K562 (cell line): ENCODE results near the gene PPP3CB. TPM values are rescaled to one million over a fixed set of nuclear protein-coding genes. Genes with fewer than 3 reads are reported as not detected.

Experiments used
- ARID1B ChIP-seq: fragments of 450-650 bp; IDR thresholded peaks from 2 replicates; pipeline ENCODE4 v1.6.1; 2016; ENCODE audit warnings: antibody characterized with exemption, mild to moderate bottlenecking, inconsistent platforms
- CC2D1A ChIP-seq: fragments of 450-650 bp; IDR thresholded peaks from 2 replicates; pipeline ENCODE4 v1.6.1; 2017; ENCODE audit warnings: mild to moderate bottlenecking
- CEBPB ChIP-seq: fragments of 450-650 bp; IDR thresholded peaks from 2 replicates; pipeline ENCODE4 v1.6.1; 2016; ENCODE audit warnings: missing genetic modification characterization, missing compliant biosample characterization
- DPF2 ChIP-seq: fragments of 450-650 bp; IDR thresholded peaks from 2 replicates; pipeline ENCODE4 v1.6.1; 2016
- ETV1 ChIP-seq: fragments of 450-650 bp; conservative IDR thresholded peaks from 2 replicates; pipeline ENCODE4 v1.6.1; 2016; ENCODE audit warnings: missing genetic modification characterization, control low read depth, low read depth, missing compliant biosample characterization
- ETV5 ChIP-seq: sonication (generic); formaldehyde crosslinking; IDR thresholded peaks from 2 replicates; pipeline ENCODE4 v1.4.0; 2020; ENCODE audit warnings: low read depth, mild to moderate bottlenecking, missing genetic modification reagents
- GABPB2 ChIP-seq: fragments of 250-450 bp; sonication (Bioruptor Pico); conservative IDR thresholded peaks from 2 replicates; pipeline ENCODE4 v1.5.1; 2021; ENCODE audit warnings: mild to moderate bottlenecking
- HCFC1 ChIP-seq: IDR thresholded peaks from 2 replicates; pipeline ENCODE4 v1.6.1; 2012; ENCODE audit warnings: low read depth, low read length, improper control_type of control experiment
- HDAC3 ChIP-seq: fragments of 450-650 bp; IDR thresholded peaks from 2 replicates; pipeline ENCODE4 v1.6.1; 2018; ENCODE audit warnings: borderline replicate concordance, mild to moderate bottlenecking, moderate library complexity; ENCODE audit not compliant: partially characterized antibody
- KDM4B ChIP-seq, 2 experiments: fragments of 450-650 bp in 1 of 2; sonication (generic) in 1 of 2; IDR thresholded peaks; 2 replicates each; pipeline ENCODE4 v1.6.1; 2016 to 2017; ENCODE audit warnings: borderline replicate concordance in 2 of 2, antibody characterized with exemption in 1 of 2, low read depth in 1 of 2, mild to moderate bottlenecking in 1 of 2
- MCM3 ChIP-seq: fragments of 450-650 bp; IDR thresholded peaks from 2 replicates; pipeline ENCODE4 v1.6.1; 2016
- NCOA6 ChIP-seq: fragments of 450-650 bp; IDR thresholded peaks from 2 replicates; pipeline ENCODE4 v1.6.1; 2017; ENCODE audit warnings: mild to moderate bottlenecking
- PHF20 ChIP-seq: fragments of 450-650 bp; IDR thresholded peaks from 2 replicates; pipeline ENCODE4 v1.6.1; 2018; ENCODE audit not compliant: partially characterized antibody
- PURB ChIP-seq: sonication (generic); formaldehyde crosslinking; IDR thresholded peaks from 2 replicates; pipeline ENCODE4 v1.9.0; 2021; ENCODE audit warnings: low read depth, mild to moderate bottlenecking, missing genetic modification reagents
- RCOR1 ChIP-seq, 2 experiments: IDR thresholded peaks; 2 replicates each; pipeline ENCODE4 v1.6.1; 2012; ENCODE audit warnings: low read depth in 2 of 2, low read length in 2 of 2, borderline replicate concordance in 1 of 2, improper control_type of control experiment in 1 of 2
- RFX1 ChIP-seq: fragments of 450-650 bp; IDR thresholded peaks from 2 replicates; pipeline ENCODE4 v1.6.1; 2016; ENCODE audit warnings: mild to moderate bottlenecking, moderate library complexity
- RUNX1 ChIP-seq: sonication (generic); IDR thresholded peaks from 2 replicates; pipeline ENCODE4 v1.6.1; 2016; ENCODE audit warnings: antibody characterized with exemption, low read depth
- ZFP1 ChIP-seq: fragments of 450-650 bp; formaldehyde crosslinking; IDR thresholded peaks from 2 replicates; pipeline ENCODE4 v1.4.0; 2020; ENCODE audit warnings: mild to moderate bottlenecking, mixed read lengths
- polyA plus RNA-seq, 8 experiments: library from polyadenylated mRNA; depleted of rRNA in 4 of 8; stranded (reverse) in 5 of 8; unstranded in 3 of 8; fragments of >200 nt; fragmentation: Nextera tagmentation in 2 of 8; fragmentation: Illumina TruSeq in 1 of 8; extraction: Ambion mirVana in 2 of 8; extraction: Trizol in 1 of 8; gene quantifications; 2 replicates each; pipeline versions ENCODE4 v1.2.1 to v1.2.3, GENCODE V29; 2011 to 2014; ENCODE audit warnings: inconsistent platforms in 1 of 8, missing spikeins in 1 of 8
- total RNA-seq, 7 experiments: library from RNA; depleted of rRNA in 6 of 7; stranded (reverse); fragments of >200 nt in 6 of 7; fragmentation: Illumina TruSeq in 2 of 7; extraction: Trizol in 2 of 7; gene quantifications; 2 replicates each; pipeline versions ENCODE4 v1.2.1 to v1.2.3, GENCODE V29; 2011 to 2021; ENCODE audit warnings: low replicate concordance in 1 of 7
- TF ChIP-seq, protein P1 (sequence below): sonication (generic); formaldehyde crosslinking; IDR thresholded peaks from 2 replicates; pipeline ENCODE4 v1.8.1; 2022; ENCODE audit warnings: missing genetic modification reagents
- TF ChIP-seq, protein P2 (sequence below), 2 experiments: fragments of 450-650 bp; IDR thresholded peaks; 2 replicates each; pipeline ENCODE4 v1.6.1; 2016
- TF ChIP-seq, protein P3 (sequence below), 2 experiments: IDR thresholded peaks in 1 of 2; conservative IDR thresholded peaks in 1 of 2; 2 replicates each; pipeline ENCODE4 v1.6.1; 2016; ENCODE audit warnings: low read depth in 2 of 2, mild to moderate bottlenecking in 1 of 2, missing compliant biosample characterization in 1 of 2, missing genetic modification characterization in 1 of 2, moderate library complexity in 1 of 2
- TF ChIP-seq, protein P4 (sequence below): fragments of 250-450 bp; sonication (Bioruptor Pico); IDR thresholded peaks from 2 replicates; pipeline ENCODE4 v1.8.0; 2021; ENCODE audit warnings: borderline replicate concordance, mild to moderate bottlenecking, moderate library complexity; ENCODE audit not compliant: poor library complexity, severe bottlenecking
- TF ChIP-seq, protein P5 (sequence below): fragments of 250-450 bp; sonication (Bioruptor Pico); IDR thresholded peaks from 2 replicates; pipeline ENCODE4 v1.4.0; 2020; ENCODE audit warnings: mild to moderate bottlenecking

The PPP3CB gene
- total and polyA plus RNA-seq, 9 of the 15 experiments (the other 6 are each of a cell fraction or from before 2014, with no cell fraction given): 9.6 to 27.6 (median 17.8) TPM

DNA sequence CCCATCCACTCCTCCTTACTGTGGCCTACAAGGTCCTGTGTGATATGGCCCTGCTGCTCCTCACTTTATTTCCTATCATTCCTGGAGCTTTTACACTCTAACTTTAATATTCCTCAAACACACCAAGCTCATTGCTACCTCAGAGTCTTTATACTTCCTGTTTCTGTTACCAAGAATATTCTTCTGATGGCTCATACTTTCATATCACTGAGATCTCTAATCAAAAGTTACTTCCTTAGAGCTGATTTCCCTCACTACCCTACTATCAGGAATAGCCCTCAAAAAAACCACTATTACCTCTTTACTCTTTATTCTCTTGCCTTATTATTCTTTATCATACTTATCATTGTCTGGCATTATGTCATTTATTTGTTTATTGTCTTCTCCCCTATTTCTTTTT, 5.8 kb upstream of the PPP3CB start (continued):
- no peak for TF ChIP-seq PURB
- TF ChIP-seq CEBPB: no peak
- TF ChIP-seq ARID1B: peak; percentile 55; the same call in 1 of the 2 replicates
- no peak for TF ChIP-seq MCM3
- TF ChIP-seq KDM4B (IDR thresholded peaks at IDR 0.05; ENCODE audit: borderline replicate concordance in 2 of 2, low read depth in 1 of 2): no peak
- no peak for TF ChIP-seq GABPB2 (CRISPR knock-in tag)
- TF ChIP-seq, protein P1, sequence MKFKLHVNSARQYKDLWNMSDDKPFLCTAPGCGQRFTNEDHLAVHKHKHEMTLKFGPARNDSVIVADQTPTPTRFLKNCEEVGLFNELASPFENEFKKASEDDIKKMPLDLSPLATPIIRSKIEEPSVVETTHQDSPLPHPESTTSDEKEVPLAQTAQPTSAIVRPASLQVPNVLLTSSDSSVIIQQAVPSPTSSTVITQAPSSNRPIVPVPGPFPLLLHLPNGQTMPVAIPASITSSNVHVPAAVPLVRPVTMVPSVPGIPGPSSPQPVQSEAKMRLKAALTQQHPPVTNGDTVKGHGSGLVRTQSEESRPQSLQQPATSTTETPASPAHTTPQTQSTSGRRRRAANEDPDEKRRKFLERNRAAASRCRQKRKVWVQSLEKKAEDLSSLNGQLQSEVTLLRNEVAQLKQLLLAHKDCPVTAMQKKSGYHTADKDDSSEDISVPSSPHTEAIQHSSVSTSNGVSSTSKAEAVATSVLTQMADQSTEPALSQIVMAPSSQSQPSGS (CRISPR knock-in tag): no peak
- TF ChIP-seq HDAC3: no peak
- TF ChIP-seq RUNX1: no peak
- no peak for TF ChIP-seq ETV5
- TF ChIP-seq, protein P2, sequence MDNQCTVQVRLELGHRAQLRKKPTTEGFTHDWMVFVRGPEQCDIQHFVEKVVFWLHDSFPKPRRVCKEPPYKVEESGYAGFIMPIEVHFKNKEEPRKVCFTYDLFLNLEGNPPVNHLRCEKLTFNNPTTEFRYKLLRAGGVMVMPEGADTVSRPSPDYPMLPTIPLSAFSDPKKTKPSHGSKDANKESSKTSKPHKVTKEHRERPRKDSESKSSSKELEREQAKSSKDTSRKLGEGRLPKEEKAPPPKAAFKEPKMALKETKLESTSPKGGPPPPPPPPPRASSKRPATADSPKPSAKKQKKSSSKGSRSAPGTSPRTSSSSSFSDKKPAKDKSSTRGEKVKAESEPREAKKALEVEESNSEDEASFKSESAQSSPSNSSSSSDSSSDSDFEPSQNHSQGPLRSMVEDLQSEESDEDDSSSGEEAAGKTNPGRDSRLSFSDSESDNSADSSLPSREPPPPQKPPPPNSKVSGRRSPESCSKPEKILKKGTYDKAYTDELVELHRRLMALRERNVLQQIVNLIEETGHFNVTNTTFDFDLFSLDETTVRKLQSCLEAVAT (IDR thresholded peaks at IDR 0.05): no peak
- peak; percentile 48; the same call in 1 of the 2 replicates for TF ChIP-seq DPF2
- TF ChIP-seq, protein P3, sequence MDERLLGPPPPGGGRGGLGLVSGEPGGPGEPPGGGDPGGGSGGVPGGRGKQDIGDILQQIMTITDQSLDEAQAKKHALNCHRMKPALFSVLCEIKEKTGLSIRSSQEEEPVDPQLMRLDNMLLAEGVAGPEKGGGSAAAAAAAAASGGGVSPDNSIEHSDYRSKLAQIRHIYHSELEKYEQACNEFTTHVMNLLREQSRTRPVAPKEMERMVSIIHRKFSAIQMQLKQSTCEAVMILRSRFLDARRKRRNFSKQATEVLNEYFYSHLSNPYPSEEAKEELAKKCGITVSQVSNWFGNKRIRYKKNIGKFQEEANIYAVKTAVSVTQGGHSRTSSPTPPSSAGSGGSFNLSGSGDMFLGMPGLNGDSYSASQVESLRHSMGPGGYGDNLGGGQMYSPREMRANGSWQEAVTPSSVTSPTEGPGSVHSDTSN (CRISPR knock-in tag; IDR thresholded peaks at IDR 0.05; ENCODE audit: low read depth): no peak
- TF ChIP-seq, protein P3 (tag; conservative IDR thresholded peaks at IDR 0.05; ENCODE audit: low read depth): no peak
- no peak for TF ChIP-seq ZFP1 (CRISPR knock-in tag)
- TF ChIP-seq CC2D1A: no peak
- TF ChIP-seq RCOR1 (IDR thresholded peaks at IDR 0.05; ENCODE audit: borderline replicate concordance in 1 of 2, low read depth in 2 of 2, low read length in 2 of 2): 0 out of 4 replicates have a peak, but pooled peaks of 1 of the 2 experiments have one; percentile 2
- no peak for TF ChIP-seq PHF20
- TF ChIP-seq RFX1: no peak
- no peak for TF ChIP-seq HCFC1
- TF ChIP-seq, protein P4, sequence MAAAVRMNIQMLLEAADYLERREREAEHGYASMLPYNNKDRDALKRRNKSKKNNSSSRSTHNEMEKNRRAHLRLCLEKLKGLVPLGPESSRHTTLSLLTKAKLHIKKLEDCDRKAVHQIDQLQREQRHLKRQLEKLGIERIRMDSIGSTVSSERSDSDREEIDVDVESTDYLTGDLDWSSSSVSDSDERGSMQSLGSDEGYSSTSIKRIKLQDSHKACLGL (CRISPR knock-in tag): no peak
- no peak for TF ChIP-seq ETV1 (tag)
- TF ChIP-seq NCOA6: no peak
- TF ChIP-seq, protein P5, sequence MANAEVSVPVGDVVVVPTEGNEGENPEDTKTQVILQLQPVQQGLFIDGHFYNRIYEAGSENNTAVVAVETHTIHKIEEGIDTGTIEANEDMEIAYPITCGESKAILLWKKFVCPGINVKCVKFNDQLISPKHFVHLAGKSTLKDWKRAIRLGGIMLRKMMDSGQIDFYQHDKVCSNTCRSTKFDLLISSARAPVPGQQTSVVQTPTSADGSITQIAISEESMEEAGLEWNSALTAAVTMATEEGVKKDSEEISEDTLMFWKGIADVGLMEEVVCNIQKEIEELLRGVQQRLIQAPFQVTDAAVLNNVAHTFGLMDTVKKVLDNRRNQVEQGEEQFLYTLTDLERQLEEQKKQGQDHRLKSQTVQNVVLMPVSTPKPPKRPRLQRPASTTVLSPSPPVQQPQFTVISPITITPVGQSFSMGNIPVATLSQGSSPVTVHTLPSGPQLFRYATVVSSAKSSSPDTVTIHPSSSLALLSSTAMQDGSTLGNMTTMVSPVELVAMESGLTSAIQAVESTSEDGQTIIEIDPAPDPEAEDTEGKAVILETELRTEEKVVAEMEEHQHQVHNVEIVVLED (CRISPR knock-in tag): no peak
